ENCODE results near the gene PTPRJ.
"Not testable (repeated sequence)": the region's sequence is repeated elsewhere in the genome, so short reads cannot be mapped to it uniquely, and the experiment has no call there.

Gene PTPRJ

DNA sequence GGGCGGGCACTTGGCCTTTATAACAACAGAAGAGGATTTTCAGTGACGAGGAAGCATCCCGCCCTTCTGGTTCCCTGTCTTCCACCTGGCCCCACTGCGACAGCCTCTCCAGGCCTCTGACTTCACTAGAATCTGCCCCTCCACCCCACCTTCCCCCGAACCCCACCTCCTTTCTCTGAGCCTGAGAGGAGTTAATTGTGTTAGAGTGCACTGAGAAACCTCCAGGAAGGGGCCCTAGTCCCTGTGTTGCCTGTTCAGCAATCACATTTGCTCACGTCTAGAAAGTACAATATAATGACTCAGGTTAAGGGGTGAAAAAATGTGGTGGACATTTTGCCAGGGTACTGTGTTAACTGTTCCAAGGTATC lies 38.8 kb downstream of the PTPRJ start:
- DNase-seq, result no peak

DNA sequence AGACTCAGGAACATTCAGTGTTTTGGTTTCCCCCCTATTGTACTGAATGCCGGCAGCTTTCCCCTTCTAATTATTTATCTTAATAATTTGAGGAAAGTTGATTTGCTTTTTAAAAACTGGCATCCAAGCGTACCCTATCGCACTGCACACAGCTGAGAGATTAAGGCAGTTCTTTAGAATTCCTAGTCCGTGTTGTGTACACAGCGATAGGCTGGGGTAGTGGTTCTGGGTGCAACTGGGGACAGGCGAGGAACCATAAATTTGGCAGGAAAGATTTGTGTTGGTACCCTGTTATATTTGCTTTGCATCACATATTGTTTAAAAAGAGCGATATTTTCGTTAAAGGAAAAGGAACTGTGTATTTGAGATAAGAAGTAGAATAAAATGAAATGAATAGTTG lies 39.2 kb downstream of the PTPRJ start:
- DNase-seq, result no peak

GRCh38 chr11:48020092-48020755 lies 39.9 kb downstream of the PTPRJ start:
- peak; percentile 39 to 56 for DNase-seq

GRCh38 chr11:48021201-48021820 lies 41.0 kb downstream of the PTPRJ start:
- DNase-seq, result not testable (repeated sequence)

DNA sequence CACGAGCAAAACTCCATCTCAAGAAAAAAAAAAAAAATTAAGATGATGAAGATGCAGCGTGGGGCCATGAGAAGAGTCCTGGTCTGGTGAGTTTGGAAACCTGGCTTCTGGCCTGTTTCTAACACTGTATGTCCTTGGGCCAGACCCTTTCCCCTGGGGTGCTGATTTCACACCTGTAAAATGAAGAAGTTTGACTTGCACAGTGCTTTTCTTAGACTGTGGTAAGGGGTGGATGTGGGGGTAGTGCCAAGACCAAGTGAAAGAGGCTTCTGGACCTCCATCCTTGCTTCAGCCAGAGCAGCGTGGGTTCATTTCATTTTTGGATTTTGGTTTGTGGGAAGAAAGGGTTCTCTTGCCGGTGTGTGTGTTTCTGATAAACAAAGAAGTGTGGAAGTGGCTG lies 42.1 kb downstream of the PTPRJ start:
- no peak for DNase-seq

DNA sequence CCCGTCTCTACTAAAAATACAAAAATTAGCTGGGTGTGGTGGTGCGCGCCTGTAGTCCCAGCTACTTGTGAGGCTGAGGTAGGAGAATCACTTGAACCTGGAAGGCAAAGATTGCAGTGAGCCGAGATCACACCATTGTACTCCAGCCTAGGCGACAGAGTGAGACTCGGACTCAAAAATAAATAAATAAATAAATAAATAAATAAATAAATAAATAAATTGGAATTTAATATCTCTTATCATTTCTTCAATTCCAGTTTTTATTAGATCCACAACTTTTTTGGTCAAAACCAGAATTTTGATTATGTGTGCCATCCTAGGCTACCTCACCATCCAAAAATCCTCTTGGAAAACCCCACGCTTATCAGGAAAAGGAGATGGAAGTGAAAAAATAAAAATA lies 43.2 kb downstream of the PTPRJ start:
- not testable (repeated sequence) for DNase-seq

DNA sequence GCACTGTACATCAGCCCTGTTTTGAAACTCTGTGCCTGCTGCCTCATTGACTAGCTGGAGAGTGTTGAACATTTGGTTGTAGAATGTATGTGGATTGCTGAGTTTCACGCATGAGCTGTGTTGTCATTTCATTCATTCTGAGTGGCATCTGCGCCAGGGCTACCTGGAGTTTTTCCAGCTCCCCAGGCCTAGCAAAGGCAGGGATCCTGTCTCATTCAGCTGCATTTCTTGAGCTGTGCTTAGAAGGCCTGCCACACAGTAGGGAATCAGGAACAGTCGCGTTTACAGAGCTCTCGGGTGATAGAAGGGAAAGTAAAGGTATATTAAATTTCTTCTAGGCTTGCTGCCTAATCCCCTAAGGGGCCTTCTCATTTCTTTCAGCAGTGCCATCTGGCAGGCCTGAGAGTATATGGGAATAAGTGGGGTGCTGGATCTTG lies 44.3 kb downstream of the PTPRJ start:
- no peak for DNase-seq

DNA sequence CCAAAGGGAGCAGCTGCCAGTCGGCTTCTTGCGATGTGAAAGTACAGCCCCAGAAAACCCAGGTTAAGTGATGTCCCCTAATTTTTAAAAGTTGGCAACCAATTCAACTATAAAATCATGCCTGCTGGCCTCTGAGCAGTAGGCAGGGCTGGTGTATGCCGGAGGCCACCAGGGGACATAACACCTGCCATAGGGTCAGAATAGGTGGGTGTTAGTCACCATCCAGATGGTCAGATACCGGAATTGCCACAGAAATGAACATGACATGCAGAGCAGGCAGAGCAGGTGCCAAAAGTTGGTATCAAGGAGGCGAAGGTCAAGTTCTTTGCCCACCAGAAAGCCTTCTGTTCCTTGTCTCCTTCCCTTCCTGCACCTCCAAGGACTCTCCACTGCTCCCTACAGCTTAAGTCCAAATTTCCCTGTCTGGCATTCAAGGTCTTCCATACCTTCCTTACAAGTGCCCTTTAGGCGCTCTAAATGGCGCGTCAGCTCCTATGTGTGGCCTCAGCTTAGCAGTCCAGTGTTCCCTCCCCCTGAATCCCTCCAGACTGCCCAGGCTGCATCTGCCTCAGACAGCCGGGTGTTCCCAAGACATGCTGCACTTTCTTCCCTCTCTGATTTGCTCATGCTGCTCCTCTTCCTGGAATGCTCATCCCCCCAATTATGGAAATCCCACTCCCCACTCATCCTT lies 45.1 kb downstream of the PTPRJ start:
- no peak for DNase-seq

GRCh38 chr11:48025984-48026340 lies 45.6 kb downstream of the PTPRJ start:
- no peak for DNase-seq

DNA sequence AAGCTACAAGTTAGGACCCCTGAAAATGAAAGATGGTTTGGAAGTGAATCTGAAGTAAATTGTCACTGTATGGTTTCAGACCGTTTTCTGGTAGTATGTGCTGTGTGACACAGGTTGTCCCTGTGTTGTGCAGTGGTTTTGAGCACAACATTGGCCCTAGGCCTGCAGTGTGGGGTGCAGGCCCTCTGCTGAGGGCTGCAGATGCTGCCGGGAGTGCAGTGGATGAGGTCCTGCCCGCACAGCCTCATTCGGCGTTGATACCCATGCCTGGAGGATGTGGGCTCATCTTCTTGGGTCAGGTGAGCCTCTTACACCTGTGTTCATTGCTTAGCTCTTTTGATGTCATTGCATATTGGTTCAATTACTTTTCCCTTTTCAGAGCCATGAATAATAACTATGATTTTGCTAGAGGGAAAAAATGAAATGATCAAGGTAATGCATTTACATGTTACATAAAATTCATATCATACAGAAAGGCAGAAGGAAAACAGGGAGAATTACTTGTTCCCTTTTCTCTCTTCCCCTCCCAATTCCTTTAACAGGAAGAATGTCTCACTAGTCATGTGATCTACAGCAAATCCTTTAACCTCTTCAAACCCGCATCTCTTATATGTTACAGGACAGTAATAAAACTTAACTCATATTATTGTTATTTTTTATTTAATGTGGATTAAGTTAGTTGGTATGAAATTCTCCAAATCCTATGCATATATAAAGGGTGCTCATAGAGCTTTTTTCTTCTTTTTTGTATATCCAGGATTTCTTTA lies 48.7 kb downstream of the PTPRJ start:
- no peak for DNase-seq

DNA sequence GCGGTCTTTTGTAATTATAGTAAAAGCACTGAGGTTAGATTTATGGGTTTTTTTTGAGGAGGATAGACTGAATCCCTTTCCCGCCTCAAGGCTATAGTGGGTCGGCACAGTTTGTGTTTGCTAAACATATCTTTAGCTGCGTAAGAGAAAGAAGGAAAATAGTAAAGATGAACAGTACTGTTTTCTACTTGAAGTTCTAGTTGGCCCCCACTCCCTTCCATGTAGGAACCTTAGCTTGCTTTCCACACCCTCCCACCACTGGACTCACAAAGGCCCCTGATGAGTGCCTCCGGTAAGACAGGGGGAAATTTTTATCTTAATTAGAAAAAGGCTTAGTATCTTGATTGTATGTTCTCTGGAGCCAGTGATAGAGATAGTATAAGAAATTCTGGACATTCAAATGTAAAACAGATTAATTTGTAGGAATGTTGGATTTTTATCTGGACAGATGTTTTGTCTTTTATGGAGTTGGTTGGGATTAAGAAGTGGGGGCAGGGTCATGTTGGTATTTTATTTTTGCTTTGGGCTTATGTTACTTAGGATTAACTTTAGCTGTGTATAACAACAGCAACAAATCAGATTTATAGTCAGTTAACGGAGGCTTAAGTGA lies 49.4 kb downstream of the PTPRJ start:
- DNase-seq, result no peak

GRCh38 chr11:48031602-48032001 lies 51.2 kb downstream of the PTPRJ start:
- no peak for DNase-seq

DNA sequence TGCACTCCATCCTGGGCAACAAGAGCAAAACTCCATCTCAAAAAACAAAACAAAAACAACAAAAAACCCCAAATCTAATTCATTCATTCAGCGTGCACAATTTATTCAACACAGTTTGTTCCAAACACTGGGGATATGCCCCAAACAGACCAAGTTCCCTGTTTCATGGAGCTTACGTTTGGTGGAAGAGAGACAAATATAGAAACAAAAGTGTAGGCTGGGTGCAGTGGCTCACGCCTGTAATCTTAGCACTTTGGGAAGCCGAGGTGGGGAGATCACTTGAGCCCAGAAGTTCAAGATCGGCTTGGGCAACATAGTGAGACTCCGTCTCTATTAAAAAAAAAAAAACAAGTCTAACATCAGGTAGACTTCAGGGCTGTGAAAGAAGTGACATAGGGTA lies 52.4 kb downstream of the PTPRJ start:
- no peak for DNase-seq

GRCh38 chr11:48033918-48034341 lies 53.6 kb downstream of the PTPRJ start:
- no peak for DNase-seq

- DNase-seq, result no peak
Measured at GRCh38 chr11:48034926-48035871, 54.8 kb downstream of the PTPRJ start.

DNA sequence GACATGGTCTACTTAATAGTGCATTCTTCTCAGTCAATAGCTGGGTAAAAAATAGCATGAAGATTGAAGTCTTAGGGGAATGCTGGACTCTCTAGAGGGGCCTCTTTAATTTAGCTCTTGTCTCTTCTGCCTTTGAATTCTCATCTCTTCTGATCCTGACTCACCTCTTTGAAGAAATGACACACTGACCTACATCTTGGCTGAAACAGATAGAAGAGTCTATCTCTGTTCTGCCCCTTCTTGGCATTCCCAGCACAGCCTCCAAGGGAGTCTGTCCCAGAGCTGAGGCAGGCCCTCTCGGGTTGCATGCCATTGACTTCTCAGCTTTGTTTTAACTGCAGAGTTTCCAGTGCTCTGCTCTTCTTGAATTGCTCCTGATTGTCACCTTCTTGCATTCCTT lies 55.7 kb downstream of the PTPRJ start:
- no peak for DNase-seq

DNA sequence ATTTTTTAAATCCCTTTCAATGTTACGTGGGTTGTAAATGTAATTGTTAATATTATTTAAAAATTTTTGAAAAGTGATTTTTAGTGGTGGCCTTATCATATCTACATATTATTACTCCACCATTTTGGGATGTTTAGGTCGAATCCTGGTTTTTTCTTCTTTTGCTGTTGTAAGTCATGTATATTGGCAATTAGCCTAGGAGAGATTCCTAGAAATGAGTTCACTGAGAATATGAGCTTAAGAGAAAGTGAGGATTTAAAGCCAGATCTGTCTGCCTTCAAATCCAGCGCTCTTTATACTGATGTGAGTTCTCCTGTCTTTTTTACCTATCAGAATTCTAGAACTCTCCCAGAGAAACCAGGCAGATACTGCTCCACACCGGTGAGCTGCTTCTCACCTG lies 56.1 kb downstream of the PTPRJ start:
- DNase-seq, result no peak

DNA sequence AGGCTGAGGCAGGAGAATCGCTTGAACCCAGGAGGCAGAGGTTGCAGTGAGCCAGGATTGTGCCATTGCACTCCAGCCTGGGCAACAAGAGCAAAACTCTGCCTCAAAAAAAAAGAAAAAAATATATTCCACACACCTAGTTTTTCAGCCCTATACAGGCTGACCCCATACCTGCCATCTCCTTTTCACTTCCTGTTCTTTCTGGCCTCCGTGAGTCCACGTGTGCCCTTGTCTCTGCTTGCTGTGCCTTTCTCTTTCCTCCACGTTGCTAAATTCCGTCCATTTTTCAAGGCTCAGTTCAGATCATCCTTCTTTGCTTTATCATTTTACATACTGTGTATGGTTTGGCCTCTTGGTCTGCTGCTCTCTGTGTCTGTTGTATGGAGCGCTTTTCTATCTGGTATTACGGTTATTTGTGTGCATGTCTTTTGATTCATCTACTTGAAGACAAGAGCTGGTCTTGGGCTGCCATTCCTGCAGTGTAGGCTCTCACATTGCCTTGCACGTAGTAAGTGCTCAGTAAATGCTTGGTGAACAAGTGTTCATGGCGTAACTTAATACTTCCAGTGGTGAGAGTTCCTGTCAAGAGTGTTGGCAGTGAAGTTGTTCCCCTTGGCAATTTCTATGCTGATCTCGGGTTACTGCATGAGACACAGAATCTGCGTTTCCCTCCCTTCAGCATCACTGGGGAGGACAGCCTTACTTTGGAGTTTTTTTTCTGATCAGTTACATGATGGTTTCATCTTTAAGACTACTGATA lies 57.5 kb downstream of the PTPRJ start:
- no peak for DNase-seq

- DNase-seq, result no peak
Measured at GRCh38 chr11:48040830-48041444, 60.6 kb downstream of the PTPRJ start.

- DNase-seq, result no peak
Measured at GRCh38 chr11:48041877-48042695, 61.7 kb downstream of the PTPRJ start.

Data from stimulated activated CD4-positive, alpha-beta T cell treated with anti-CD3 and anti-CD28 coated beads, Interleukin-2, amount 100 ng/mL, for 24 hours (primary cell).